T47D (cell line): Measurements from ENCODE around the gene HAUS8.

Source experiments
- DNase-seq, 2 experiments: peaks; one replicate each; pipeline versions ENCODE4 v3.0.0 to v3.0.0-alpha.2; 2011 to 2012; ENCODE audit warnings: low read depth in 1 of 2, low spot score in 1 of 2
- JUND ChIP-seq: IDR thresholded peaks from 2 replicates; pipeline ENCODE4 v1.6.1; 2012; ENCODE audit warnings: low read depth
- in situ Hi-C: cut with HindIII; loops from 2 replicates; pipeline ENCODE4 v1.10.0; 2016; ENCODE audit warnings: low sequenced_read_pairs, low pct_unique_long_range_greater_than_20kb

HAUS8 gene

DNA sequence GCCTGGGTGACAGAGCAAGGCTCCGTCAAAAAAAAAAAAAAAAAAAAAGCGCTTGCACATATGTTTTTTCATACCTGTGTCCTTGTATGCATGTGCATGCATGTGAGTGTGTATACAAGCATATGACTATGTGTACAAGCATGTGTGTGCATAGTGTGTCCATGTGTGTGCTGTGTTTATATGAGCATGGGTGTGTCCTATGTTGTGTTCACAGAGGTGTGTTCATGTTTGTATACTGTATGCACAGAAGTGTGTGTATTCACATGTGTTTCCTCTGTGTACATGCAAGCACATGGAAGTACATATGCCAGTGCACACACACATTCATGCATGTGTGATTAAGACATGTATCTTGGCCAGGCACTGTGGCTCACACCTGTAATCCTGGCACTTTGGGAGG is 17.4 kb upstream of the HAUS8 start:
- TF ChIP-seq JUND = no peak
- DNase-seq = no peak
- in situ Hi-C loops = no loop called here

DNA sequence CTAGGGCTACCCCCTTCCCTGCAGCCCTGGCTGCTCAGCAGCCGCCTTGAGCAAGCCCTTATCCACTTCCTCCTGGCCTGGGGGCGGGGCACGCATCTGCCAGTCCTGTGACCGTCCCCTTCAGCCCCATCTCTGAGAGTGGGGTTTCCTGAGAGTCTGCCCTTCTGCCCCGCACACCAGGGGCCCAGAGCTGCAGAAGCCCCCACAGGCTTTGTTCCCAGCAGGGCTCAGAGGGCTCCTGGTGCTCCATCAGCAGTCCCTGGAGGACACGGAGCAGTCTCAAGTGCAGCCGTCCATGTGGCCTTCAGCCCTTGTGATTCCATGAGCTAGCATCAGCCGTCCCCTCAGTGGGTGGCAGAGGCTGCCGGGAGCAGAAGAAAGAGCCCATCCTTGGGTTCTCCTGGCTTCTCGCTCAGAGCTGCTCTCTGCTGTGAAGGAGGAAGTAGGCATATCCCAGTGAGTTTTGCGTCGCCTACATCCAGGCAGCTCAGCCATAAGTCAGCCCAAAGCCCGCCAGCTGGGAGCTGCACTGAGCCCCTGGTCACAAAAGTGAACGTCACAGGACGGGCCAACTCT is 16.6 kb upstream of the HAUS8 start:
- DNase-seq = no peak
- no peak for TF ChIP-seq JUND
- in situ Hi-C loops = no loop called here

DNA sequence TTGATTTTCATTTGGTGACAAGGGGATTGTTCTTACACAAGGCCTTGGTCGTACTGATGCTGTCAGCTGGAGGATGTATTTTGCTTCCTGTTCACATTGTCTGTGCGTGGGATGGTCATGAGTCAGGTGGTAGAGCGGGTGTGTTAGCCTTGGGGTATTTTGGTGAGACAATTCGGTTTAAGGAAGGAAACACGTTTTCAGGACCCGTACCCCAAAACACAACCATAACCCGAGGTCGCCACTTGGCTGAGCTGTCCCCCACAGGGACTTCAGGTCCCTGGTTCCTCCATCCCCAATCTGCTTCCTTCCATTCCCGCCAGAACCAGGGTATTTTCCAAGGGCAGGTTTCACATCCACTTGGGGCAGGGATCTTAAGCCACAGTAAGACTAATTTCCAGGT is 15.3 kb upstream of the HAUS8 start:
- no peak for DNase-seq
- no peak for TF ChIP-seq JUND
- in situ Hi-C loops = no loop called here

DNA sequence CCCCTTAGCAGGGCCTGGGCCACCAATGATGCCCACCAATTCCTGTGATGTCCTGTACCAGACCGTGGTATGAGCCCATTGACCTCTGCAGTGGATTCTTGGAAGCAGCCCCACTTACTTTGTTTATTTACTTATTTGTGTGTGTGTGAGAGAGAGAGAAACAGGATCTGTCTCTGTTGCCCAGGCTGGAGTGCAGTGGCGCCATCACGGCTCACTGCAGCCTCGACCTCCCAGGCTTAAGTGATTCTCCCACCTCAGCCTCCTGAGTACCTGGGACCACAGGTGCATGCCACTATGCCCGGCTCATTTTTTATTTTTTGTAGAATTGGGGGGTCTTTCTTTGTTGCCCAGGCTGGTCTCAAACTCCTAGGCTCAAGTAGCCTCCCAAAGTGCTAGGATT is 13.3 kb upstream of the HAUS8 start:
- TF ChIP-seq JUND = no peak
- no peak for DNase-seq
- in situ Hi-C loops = no loop called here

DNA sequence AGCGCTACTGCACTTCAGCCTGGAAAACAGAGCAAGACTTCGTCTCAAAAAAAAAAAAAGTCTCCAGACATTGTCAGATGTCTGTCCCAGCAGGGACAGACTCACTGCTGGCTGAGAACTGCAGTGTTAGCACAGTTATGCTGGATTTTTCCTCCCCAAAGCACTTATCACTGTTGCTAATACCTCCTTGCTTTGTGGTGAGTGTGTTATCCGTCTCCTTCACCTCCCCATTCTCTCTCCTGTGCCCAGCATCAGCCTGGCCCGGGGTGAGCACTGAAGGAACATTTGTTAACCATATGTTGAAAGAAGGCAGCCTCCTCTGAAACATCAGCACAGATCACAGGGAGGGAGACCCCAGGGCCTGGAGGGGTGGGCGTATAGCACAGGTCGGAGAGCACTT is 11.6 kb upstream of the HAUS8 start:
- in situ Hi-C loops = no loop called here
- TF ChIP-seq JUND = no peak
- no peak for DNase-seq

DNA sequence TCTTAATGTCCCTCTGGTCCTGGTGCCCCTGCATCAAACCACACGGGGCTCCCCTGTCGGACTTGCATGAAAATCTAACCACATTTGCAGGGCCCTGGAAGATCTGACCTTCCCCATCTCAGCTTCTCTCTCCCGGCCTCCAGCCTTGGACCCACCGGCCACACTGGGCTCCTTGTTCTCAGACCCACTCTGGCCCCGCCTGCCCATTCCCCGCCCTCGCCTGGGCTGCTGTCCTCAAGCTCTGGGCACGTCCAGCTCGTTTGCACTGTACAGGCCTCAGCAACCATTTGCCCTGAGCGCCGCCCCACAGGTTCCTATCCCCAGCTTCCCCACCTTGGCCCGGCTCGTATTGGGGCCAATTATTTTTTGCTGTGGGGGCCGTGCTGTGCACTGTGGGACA is 10.9 kb upstream of the HAUS8 start:
- in situ Hi-C loops = no loop called here
- no peak for TF ChIP-seq JUND
- DNase-seq = no peak

DNA sequence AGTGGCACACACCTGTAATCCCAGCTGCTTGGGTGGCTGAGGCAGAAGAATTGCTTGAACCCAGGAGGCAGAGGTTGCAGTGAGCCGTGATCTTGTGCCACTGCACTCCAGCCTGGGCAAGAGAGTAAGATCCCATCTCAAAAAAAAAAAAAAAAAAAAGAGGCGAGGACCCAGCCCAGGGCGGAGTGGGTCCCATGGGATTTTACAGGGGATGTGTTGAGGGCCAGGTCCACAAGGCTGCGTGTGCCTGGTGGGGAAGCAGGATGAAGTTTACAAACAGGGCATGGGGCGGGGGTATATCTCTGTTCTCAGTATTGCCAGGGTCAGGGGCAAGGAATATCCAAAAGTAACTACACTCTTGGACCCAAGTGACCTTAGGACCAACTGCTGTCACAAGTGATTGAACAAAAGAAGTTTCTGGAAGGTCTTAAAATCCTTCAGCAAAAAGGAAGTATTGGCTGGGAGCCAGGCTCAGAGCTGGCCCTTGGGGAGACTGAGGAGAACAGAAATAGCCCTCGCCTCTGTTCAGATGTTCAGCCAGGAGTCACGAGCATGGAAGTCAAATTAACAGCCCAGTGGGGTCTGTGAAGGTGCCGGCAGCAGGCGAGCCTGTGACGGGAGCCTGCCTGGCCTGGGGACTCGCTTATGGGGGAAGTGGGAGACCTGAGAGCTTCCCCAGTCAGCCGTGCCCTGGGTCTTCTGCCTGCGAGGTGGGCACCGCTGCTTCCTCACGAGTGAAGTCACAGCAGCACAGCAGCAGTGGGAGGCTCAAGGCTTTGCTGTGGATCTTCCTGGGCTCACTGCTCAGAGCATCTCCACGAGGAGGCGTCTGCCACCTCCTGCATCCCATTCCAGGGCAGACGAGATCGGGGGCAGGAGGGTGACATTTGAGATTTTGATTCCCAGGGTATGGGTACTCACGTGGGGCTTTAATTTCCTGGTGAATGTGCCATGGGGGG is 6.7 kb upstream of the HAUS8 start:
- in situ Hi-C loops = no loop called here
- no peak for TF ChIP-seq JUND
- no peak for DNase-seq

DNA sequence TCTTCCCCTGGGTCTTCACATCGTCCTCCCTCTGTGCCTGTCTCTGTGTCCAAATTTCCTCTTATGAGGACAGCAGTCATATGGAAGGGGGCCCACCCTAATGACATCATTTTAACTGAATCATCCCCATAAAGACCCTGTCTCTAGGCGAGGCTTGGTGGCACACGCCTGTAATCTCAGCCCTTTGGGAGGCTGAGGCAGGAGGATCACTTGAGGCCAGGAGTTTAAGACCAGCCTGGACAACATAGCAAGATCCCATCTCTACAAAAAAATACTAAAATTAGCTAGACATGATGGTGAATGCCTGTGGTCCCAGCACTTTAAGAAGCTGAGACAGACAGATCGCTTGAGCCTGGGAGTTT is 5.2 kb upstream of the HAUS8 start:
- in situ Hi-C loops = no loop called here
- TF ChIP-seq JUND = no peak
- DNase-seq = no peak

DNA sequence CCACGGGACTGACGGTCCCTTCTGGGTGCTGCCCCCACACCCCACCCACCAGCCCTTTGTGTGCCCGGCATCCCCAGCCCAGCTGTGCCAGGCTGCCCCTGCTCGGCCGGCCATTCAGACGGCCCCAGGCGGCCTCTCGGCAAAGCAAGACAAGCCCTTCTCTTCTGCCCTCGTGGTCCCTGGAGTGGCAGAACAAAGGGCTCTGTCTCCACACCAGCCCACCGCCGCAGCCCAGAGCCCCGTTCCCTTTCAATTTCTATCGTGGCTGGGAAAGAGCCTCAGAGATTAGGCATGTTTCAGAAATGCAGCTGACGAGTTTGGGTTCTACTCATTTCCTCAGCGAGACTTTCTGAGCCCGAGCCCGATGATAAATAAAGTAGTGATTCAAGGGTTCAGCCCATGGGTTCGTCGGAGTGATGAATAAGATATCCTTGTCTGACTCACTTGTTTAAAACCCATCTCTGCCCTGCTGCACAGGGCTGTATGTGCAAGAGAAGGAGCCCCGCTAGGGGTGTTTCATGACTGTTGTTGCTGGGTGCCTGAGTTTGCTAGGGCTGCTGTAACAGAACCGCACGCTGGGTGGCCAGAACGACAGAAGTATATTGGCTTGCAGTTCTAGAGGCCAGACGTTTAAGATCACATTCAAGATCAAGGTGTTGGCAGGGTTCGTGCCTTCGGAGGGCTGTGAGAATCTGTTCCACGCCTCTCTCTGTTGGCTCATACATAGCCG is 4.6 kb upstream of the HAUS8 start:
- no peak for DNase-seq
- TF ChIP-seq JUND = no peak
- in situ Hi-C loops = no loop called here

DNA sequence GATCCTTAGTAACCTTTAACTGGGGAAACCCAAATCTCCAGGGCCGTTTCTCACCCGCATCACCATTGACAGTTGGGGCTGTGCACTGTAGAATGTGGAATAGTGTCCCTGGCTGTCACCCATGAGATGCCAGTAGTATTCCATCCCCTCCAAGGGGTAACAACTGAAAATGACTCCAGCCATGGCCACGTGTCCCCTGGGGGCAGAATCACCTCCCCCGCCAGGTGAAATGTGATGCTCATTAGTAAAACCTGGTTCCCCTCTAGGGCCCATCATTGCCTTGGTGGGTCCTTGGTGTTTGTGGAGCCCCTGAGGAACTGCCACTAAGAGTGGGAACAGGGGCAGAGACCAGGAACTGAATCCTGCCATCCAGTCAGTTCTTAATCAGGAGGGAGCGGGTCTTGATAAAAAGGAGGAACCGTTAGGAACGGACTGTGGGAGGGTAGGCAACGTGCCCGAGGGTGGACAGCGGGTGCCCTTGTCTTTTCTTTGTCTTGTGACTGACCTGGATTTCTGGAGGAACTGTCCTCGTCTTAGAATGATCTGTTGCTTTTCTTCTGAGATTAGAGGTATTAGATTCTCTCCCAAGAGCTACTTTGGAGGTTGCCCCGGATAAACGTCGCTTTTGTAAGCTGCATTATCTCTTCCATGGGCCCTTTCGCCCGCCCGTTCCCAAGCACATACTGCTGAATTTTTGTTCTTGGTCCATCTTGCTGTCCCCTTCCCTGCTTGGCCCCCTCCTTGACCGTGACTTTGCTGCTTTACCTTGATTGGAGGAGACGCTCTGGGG is 3.9 kb upstream of the HAUS8 start:
- in situ Hi-C loops = no loop called here
- no peak for DNase-seq
- no peak for TF ChIP-seq JUND

DNA sequence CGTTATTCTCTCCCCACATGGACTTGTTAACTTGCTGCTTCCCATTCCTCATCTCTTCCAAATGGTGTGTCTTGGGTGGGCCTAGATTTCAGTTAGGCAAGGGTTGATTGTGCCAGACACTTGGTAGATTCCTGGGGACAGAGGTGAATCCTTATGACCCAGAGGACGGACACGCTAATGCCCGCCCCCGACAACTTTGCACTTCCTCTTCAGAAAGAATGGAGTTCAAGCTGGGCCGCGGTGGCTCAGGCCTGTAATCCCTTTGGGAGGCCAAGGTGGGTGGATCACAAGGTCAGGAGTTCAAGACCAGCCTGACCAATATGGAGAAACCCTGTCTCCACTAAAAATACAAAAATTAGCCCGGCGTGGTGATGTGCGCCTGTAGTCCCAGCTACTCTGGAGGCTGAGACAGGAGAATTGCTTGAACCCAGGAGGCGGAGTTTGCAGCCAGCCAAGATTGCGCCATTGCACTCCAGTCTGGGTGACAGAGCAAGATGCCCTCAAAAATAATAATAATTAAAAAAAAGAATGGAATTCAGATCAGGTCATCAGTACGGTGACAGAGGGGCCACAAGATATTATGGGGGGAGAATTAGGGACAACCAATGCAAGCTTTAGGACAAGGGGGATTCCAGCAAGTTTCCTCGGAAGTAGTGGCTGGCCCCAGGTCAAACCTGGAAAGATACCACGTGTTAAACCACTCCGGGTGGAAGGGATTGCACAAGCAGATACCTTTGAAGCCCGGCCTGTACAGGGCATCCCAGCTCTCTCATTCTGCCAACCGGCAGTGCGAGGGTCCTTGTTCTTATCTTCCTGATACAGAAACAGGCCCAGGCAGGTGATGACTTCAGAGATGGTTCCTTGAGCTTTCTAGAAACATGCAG is 3.0 kb upstream of the HAUS8 start:
- no peak for DNase-seq
- no peak for TF ChIP-seq JUND
- in situ Hi-C loops = no loop called here
